H1 (cell line): ENCODE measurements around the gene MPRIP. TPM values are rescaled to one million over a fixed set of nuclear protein-coding genes. Genes with fewer than 3 reads are reported as not detected.

Experiments
- CHD7 ChIP-seq: fragments of 300-600 bp; sonication (generic); IDR thresholded peaks from 2 replicates; pipeline ENCODE4 v1.7.1; 2012; ENCODE audit warnings: low read length, moderate library complexity, mild to moderate bottlenecking, inconsistent platforms; ENCODE audit not compliant: insufficient replicate concordance
- CREB1 ChIP-seq: IDR thresholded peaks from 2 replicates; pipeline ENCODE4 v1.6.1; 2012; ENCODE audit warnings: inconsistent platforms
- EGR1 ChIP-seq: IDR thresholded peaks from 2 replicates; pipeline ENCODE4 v1.6.1; 2011; ENCODE audit warnings: low read depth, low read length, borderline replicate concordance
- EZH2 ChIP-seq: fragments of 200-600 bp; sonication (generic); IDR thresholded peaks from 2 replicates; pipeline ENCODE4 v1.7.1; 2012; ENCODE audit warnings: low read depth, mild to moderate bottlenecking, moderate library complexity, low read length, inconsistent platforms; ENCODE audit not compliant: severe bottlenecking
- MAX ChIP-seq: IDR thresholded peaks from 2 replicates; pipeline ENCODE4 v1.6.1; 2012; ENCODE audit warnings: inconsistent platforms
- NRF1 ChIP-seq: IDR thresholded peaks from 2 replicates; pipeline ENCODE4 v1.6.1; 2011; ENCODE audit warnings: mild to moderate bottlenecking, low read depth, low read length, improper control_type of control experiment
- POLR2AphosphoS5 ChIP-seq: IDR thresholded peaks from 2 replicates; pipeline ENCODE4 v1.6.1; 2011; ENCODE audit warnings: low read depth, low read length
- RBBP5 ChIP-seq: IDR thresholded peaks from 2 replicates; pipeline ENCODE4 v1.7.1; 2012; ENCODE audit warnings: low read depth, mild to moderate bottlenecking, inconsistent platforms, low read length, moderate library complexity, borderline replicate concordance
- SIRT6 ChIP-seq: IDR thresholded peaks from one replicate; pipeline ENCODE4 v1.7.1; 2012; ENCODE audit warnings: low read length, inconsistent platforms
- SP4 ChIP-seq: IDR thresholded peaks from 2 replicates; pipeline ENCODE4 v1.6.1; 2012; ENCODE audit warnings: low read length, inconsistent platforms
- polyA plus RNA-seq, 7 experiments: library from polyadenylated mRNA; depleted of rRNA in 3 of 7; stranded (reverse) in 5 of 7; unstranded in 2 of 7; fragments of >200 nt in 5 of 7; fragments of 200-250 nt in 2 of 7; gene quantifications; 1 replicate in 5 of 7; 2 replicates in 1 of 7; 4 replicates in 1 of 7; pipeline versions ENCODE4 v1.2.1 to v1.2.3, GENCODE V29; 2011 to 2013; ENCODE audit warnings: missing spikeins in 2 of 7, mixed read lengths in 2 of 7
- total RNA-seq: library from RNA; stranded (reverse); fragmentation: NEBNext Ultra II Directional; extraction: Animal tissue kit (Norgen Biotek cat#: 25700); gene quantifications from 2 replicates; pipeline ENCODE4 v1.2.1, GENCODE V29; 2021
- TF ChIP-seq, protein P1 (sequence below): IDR thresholded peaks from 2 replicates; pipeline ENCODE4 v1.6.1; 2011; ENCODE audit warnings: low read length, improper control_type of control experiment

The MPRIP gene
- total and polyA plus RNA-seq, 2 of the 8 experiments (the other 6 are each of a cell fraction or from before 2014, with no cell fraction given): 48.6 to 146 TPM

DNA sequence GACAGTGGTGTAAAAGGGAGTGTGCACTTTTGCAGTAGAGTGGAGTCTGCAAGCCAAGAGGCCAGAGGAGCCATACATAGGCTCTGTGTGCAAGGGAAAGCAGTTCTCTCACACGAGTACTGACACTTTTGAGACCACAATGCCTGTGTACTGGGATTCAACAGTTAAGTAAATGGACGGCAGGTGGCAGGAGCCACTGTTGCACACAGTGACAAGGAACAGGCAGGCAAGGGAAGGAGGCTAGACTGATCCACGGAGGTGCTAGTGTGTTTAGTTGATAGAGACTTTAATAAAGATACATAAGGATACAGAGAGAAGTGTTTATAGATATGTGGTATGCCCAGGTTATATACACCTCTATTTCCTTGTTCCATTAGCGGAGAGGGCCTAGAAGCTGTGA, 67.0 kb downstream of the MPRIP start (continued):
- no peak for TF ChIP-seq CHD7
- no peak for TF ChIP-seq SP4
- no peak for TF ChIP-seq MAX
- no peak for TF ChIP-seq EZH2
- TF ChIP-seq NRF1: no peak
- TF ChIP-seq RBBP5: no peak
- no peak for TF ChIP-seq POLR2AphosphoS5
- TF ChIP-seq EGR1: no peak
- TF ChIP-seq SIRT6: no peak
- no peak for TF ChIP-seq CREB1
- TF ChIP-seq, protein P1, sequence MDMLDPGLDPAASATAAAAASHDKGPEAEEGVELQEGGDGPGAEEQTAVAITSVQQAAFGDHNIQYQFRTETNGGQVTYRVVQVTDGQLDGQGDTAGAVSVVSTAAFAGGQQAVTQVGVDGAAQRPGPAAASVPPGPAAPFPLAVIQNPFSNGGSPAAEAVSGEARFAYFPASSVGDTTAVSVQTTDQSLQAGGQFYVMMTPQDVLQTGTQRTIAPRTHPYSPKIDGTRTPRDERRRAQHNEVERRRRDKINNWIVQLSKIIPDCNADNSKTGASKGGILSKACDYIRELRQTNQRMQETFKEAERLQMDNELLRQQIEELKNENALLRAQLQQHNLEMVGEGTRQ: no peak
